Panc1 (cell line): ENCODE results near the gene GLIPR2. TPM values are rescaled to one million over a fixed set of nuclear protein-coding genes. Genes with fewer than 3 reads are reported as not detected.

Experiments
- ATAC-seq: fragments of 200-7000 bp; cut with Tn5 transposase; 2 replicates; pipeline ENCODE4 v1.9.1; 2020; ENCODE audit warnings: mild to moderate bottlenecking, moderate library complexity
- BruUV-seq: library from RNA; stranded (reverse); fragments of 400-500 nt; replicated peaks from 2 replicates; lab custom pipeline; 2021; lab: Mats Ljungman, UMichigan
- CTCF ChIA-PET: fragments of 300-600 bp; sonication (Branson Sonifier 250); formaldehyde crosslinking; loops from one replicate; lab custom pipeline; 2022; ENCODE audit warnings: antibody characterized with exemption; lab: Charles Lee
- POLR2A ChIA-PET: fragments of 300-600 bp; sonication (Branson Sonifier 250); formaldehyde crosslinking; loops from one replicate; lab custom pipeline; 2022; ENCODE audit warnings: antibody characterized with exemption; lab: Charles Lee
- DNase-seq: peaks from one replicate; pipeline ENCODE4 v3.0.0-alpha.2; 2010; ENCODE audit warnings: low read depth, low spot score
- H3K27ac ChIP-seq: 2 replicates; pipeline ENCODE4 v1.5.1; 2011; ENCODE audit warnings: mild to moderate bottlenecking, low read length, inconsistent platforms
- H3K27me3 ChIP-seq: fragments of 200-500 bp; sonication (Bioruptor generic); 2 replicates; pipeline ENCODE4 v1.6.0; 2014; ENCODE audit warnings: low read length, inconsistent platforms; ENCODE audit not compliant: control insufficient read depth, insufficient read depth
- H3K36me3 ChIP-seq: fragments of 200-500 bp; sonication (Bioruptor generic); 2 replicates; pipeline ENCODE4 v1.5.1; 2014; ENCODE audit warnings: inconsistent platforms, mild to moderate bottlenecking, low read length, moderate library complexity; ENCODE audit not compliant: control insufficient read depth, insufficient read depth
- H3K4me1 ChIP-seq: 2 replicates; pipeline ENCODE4 v1.5.1; 2011; ENCODE audit warnings: inconsistent platforms, mild to moderate bottlenecking, low read length, moderate library complexity; ENCODE audit not compliant: control insufficient read depth, insufficient read depth
- H3K4me3 ChIP-seq, 2 experiments: 2 replicates each; pipeline ENCODE4 v1.5.1; 2011 to 2012; ENCODE audit warnings: low read depth in 2 of 2, low read length in 2 of 2, mild to moderate bottlenecking in 2 of 2, inconsistent platforms in 1 of 2, moderate library complexity in 1 of 2
- H3K9me3 ChIP-seq: fragments of 200-500 bp; sonication (Bioruptor generic); 2 replicates; pipeline ENCODE4 v1.5.1; 2014; ENCODE audit warnings: low read depth, mild to moderate bottlenecking, inconsistent platforms, low read length, moderate library complexity; ENCODE audit not compliant: control insufficient read depth, insufficient read depth
- CTCF ChIP-seq: fragments of 450-650 bp; IDR thresholded peaks from 2 replicates; pipeline ENCODE4 v1.5.1; 2017; ENCODE audit warnings: mild to moderate bottlenecking
- POLR2AphosphoS5 ChIP-seq: IDR thresholded peaks from 2 replicates; pipeline ENCODE4 v1.6.1; 2012; ENCODE audit warnings: mild to moderate bottlenecking, low read depth, low read length, moderate library complexity
- REST ChIP-seq, 2 experiments: IDR thresholded peaks; 2 replicates each; pipeline ENCODE4 v1.6.1; 2011 to 2012; ENCODE audit warnings: low read depth in 2 of 2, control low read depth in 1 of 2, low read length in 1 of 2, mild to moderate bottlenecking in 1 of 2, moderate library complexity in 1 of 2; ENCODE audit not compliant: insufficient read depth in 1 of 2
- SIN3A ChIP-seq: IDR thresholded peaks from 2 replicates; pipeline ENCODE4 v1.6.1; 2012; ENCODE audit warnings: low read depth, mild to moderate bottlenecking, low read length, moderate library complexity, borderline replicate concordance; ENCODE audit not compliant: insufficient read depth
- TCF7L2 ChIP-seq: IDR thresholded peaks from 2 replicates; pipeline ENCODE4 v1.6.1; 2011; ENCODE audit warnings: mild to moderate bottlenecking, low read depth, low read length, inconsistent platforms
- in situ Hi-C: cut with HindIII; loops from 2 replicates; pipeline ENCODE4 v1.10.0; 2016; ENCODE audit warnings: low sequenced_read_pairs, low pct_unique_long_range_greater_than_20kb
- intact Hi-C: fragments of 100-400 bp; cut with micrococcal nuclease; formaldehyde crosslinking; loops from one replicate; pipeline ENCODE4 v1.10.0; 2022; ENCODE audit not compliant: unreplicated experiment
- total RNA-seq: library from RNA; stranded (reverse); gene quantifications from one replicate; pipeline ENCODE4 v1.2.1, GENCODE V29; 2021; ENCODE audit not compliant: unreplicated experiment

GLIPR2 gene
- total RNA-seq, 1 experiment from 2014 or later = 4.9 TPM

- in situ Hi-C loops = no loop called here
Observed at GRCh38 chr9:36120705-36121104, 15.8 kb upstream of the GLIPR2 start.

GRCh38 chr9:36121971-36122370 is 14.6 kb upstream of the GLIPR2 start:
- in situ Hi-C loops = no loop called here
- TF ChIP-seq REST (IDR thresholded peaks at IDR 0.05; ENCODE audit: insufficient read depth in 1 of 2, low read depth in 2 of 2, low read length in 1 of 2) (no peak), SIN3A (no peak), CTCF (no peak), TCF7L2 (no peak), POLR2AphosphoS5 (no peak)
- POLR2A ChIA-PET = no interaction called here

More at GRCh38 chr9:36120705-36121104, 15.8 kb upstream of the GLIPR2 start:
- Histone ChIP-seq H3K9me3 (no peaks in the 10 kb centered on the region), H3K4me3 (no peak overlapping the region), H3K27me3 (no peaks in the 10 kb centered on the region), H3K4me1 (no peaks in the 10 kb centered on the region), H3K36me3 (no peaks in the 10 kb centered on the region), H3K27ac (no peak overlapping the region)
- DNase-seq = no peak
- TF ChIP-seq SIN3A (no peak), TCF7L2 (no peak), CTCF (no peak), POLR2AphosphoS5 (no peak), REST (IDR thresholded peaks at IDR 0.05; ENCODE audit: insufficient read depth in 1 of 2, low read depth in 2 of 2, low read length in 1 of 2) (no peak)
- intact Hi-C loops = no loop called here
- ATAC-seq = no peak
- ChIA-PET CTCF (interaction anchor here (0.7 kb wide), 1 partner anchor 39 kb away, joined by 4 read pairs; no protein-coding TSS in a partner anchor), POLR2A (no interaction called here)
- BruUV-seq = no TSS peak

More at GRCh38 chr9:36121971-36122370, 14.6 kb upstream of the GLIPR2 start:
- DNase-seq (no peak), ATAC-seq (no peak)
- intact Hi-C loops = no loop called here
- Histone ChIP-seq H3K36me3 (no peaks in the 10 kb centered on the region), H3K4me3 (no peak overlapping the region), H3K9me3 (no peaks in the 10 kb centered on the region), H3K27me3 (no peaks in the 10 kb centered on the region), H3K27ac (no peak overlapping the region), H3K4me1 (no peaks in the 10 kb centered on the region)
- CTCF ChIA-PET = no interaction called here
- no TSS peak for BruUV-seq
